AG09309 (cell line): ENCODE measurements around the gene HIVEP3.

Experiments used
- DNase-seq: peaks from one replicate; pipeline ENCODE4 v3.0.0-alpha.2; 2010; ENCODE audit warnings: low read depth
- H3K4me3 ChIP-seq: 2 replicates; pipeline ENCODE4 v1.5.1; 2011; ENCODE audit warnings: mild to moderate bottlenecking, low read depth, low read length, moderate library complexity; ENCODE audit not compliant: control insufficient read depth
- CTCF ChIP-seq: IDR thresholded peaks from 2 replicates; pipeline ENCODE4 v1.5.1; 2011; ENCODE audit warnings: mild to moderate bottlenecking, low read depth, low read length, inconsistent platforms; ENCODE audit not compliant: insufficient read depth, control insufficient read depth; ENCODE audit errors: missing control alignments

HIVEP3 gene

GRCh38 chr1:41657679-41658295 lies 260.9 kb downstream of the HIVEP3 start:
- DNase-seq = no peak
- no peak overlapping the region for H3K4me3 ChIP-seq
- peak; percentile 9 for TF ChIP-seq CTCF

GRCh38 chr1:41656825-41657500 lies 261.8 kb downstream of the HIVEP3 start:
- no peak overlapping the region for H3K4me3 ChIP-seq
- no peak for DNase-seq
- no peak for TF ChIP-seq CTCF

DNA sequence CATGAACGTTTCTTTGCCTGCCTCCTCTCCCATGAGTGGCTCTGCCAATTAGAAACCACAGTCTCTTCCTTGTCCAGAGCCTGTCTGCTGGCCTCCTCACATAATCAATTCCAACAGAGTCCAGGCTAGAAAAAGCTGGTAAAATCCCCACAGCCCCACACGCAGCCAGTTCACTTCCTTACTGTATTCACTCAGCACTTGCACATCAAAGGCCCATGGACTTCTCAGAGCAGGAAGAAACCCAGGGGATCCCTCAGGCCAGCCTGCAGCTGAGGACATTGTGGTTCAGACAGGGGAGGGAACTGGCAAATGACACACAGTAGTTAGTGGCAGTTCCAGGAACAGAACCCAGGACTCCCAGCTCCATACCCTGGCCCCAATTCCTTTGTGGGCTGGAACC lies 262.7 kb downstream of the HIVEP3 start:
- H3K4me3 ChIP-seq = no peak overlapping the region
- TF ChIP-seq CTCF = no peak
- DNase-seq = no peak

- DNase-seq = no peak
- H3K4me3 ChIP-seq = no peak overlapping the region
- TF ChIP-seq CTCF = no peak
These were observed 263.1 kb downstream of the HIVEP3 start for GRCh38 chr1:41655632-41656031.

DNA sequence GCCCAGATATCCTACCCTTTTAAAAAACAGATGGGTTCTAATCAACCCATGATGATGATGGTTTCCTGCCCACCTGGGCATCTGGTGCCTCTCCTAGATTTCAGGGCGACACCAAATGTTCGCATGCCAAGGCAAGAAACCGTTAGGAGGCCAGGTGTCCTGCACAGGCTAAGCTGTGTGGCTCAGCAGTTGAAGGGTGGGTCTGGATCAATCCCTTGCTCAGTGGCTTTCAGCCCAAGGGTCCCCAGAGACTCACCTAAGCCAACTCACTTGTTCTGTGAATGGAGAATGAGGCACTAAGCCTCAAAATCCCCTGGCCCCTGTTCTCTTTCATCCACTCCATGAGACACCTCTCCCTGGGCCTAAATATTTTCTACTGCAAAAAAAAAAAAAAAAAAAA lies 265.1 kb downstream of the HIVEP3 start:
- DNase-seq = no peak
- no peak overlapping the region for H3K4me3 ChIP-seq
- TF ChIP-seq CTCF = no peak

GRCh38 chr1:41652384-41653265 lies 266.1 kb downstream of the HIVEP3 start:
- no peak for DNase-seq
- no peak for TF ChIP-seq CTCF

More at GRCh38 chr1:41652384-41653265, 266.1 kb downstream of the HIVEP3 start:
- no peak overlapping the region for H3K4me3 ChIP-seq
